IPS-18c (cell line): ENCODE measurements around the gene FIP1L1.
"Not testable (repeated sequence)": the region's sequence is repeated elsewhere in the genome, so short reads cannot be mapped to it uniquely, and the experiment has no call there.

Experiments
- H3K4me3 ChIP-seq: 2 replicates; pipeline ENCODE4 v1.7.0; 2013; ENCODE audit warnings: low read depth, mild to moderate bottlenecking, low read length, moderate library complexity; ENCODE audit not compliant: insufficient read depth
- H3K9me3 ChIP-seq: one replicate; pipeline ENCODE4 v1.6.1; 2013; ENCODE audit warnings: mild to moderate bottlenecking, low read length, moderate library complexity; ENCODE audit not compliant: control insufficient read depth, insufficient read depth

FIP1L1 gene, protein sequence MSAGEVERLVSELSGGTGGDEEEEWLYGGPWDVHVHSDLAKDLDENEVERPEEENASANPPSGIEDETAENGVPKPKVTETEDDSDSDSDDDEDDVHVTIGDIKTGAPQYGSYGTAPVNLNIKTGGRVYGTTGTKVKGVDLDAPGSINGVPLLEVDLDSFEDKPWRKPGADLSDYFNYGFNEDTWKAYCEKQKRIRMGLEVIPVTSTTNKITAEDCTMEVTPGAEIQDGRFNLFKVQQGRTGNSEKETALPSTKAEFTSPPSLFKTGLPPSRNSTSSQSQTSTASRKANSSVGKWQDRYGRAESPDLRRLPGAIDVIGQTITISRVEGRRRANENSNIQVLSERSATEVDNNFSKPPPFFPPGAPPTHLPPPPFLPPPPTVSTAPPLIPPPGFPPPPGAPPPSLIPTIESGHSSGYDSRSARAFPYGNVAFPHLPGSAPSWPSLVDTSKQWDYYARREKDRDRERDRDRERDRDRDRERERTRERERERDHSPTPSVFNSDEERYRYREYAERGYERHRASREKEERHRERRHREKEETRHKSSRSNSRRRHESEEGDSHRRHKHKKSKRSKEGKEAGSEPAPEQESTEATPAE

DNA sequence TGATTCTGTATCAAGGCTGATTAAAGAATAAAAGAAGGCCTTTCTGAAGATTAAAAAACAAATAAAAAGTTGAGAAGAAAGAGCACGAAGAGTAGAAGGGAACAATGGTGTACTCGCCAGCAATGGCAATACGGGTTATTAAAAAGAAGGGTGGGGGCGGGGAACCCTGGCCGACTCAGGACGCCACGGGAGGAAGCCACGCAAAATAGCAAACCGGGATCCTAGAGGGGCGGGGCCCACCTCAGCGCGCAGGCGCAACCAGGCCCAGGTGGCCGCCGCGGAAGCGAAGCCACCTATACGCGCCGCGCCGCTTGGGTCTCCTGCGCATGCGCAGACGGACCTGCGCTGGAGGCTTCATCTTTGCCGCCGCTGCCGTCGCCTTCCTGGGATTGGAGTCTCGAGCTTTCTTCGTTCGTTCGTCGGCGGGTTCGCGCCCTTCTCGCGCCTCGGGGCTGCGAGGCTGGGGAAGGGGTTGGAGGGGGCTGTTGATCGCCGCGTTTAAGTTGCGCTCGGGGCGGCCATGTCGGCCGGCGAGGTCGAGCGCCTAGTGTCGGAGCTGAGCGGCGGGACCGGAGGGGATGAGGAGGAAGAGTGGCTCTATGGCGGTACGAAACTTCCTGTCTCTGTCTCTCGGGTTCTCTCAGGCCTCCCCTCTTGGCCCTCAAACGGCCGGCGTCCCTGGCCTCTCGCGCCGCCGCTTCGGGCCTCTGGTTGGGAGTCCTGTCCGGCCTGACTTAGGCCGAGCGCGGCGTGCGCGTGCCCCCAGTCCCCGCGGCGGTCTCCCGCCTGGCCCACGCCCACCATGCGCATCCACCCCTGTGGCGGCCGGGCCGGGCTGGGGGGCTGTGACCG, at the start of gene FIP1L1:
Gene FIP1L1, plus strand, starts transcription at position 323 of the 852 bp plus-strand sequence. Its CDS starts 198 bp downstream, at position 521.
- H3K4me3 ChIP-seq, result peak within 1 kb of the TSS; percentile 95

GRCh38 chr4:53334916-53335315, 42.5 kb upstream of the FIP1L1 start:
- not testable (repeated sequence) for H3K4me3 ChIP-seq, H3K9me3 ChIP-seq

More for the DNA sequence above, at the start of gene FIP1L1:
- H3K9me3 ChIP-seq, result no peaks in the 10 kb centered on the region

DNA sequence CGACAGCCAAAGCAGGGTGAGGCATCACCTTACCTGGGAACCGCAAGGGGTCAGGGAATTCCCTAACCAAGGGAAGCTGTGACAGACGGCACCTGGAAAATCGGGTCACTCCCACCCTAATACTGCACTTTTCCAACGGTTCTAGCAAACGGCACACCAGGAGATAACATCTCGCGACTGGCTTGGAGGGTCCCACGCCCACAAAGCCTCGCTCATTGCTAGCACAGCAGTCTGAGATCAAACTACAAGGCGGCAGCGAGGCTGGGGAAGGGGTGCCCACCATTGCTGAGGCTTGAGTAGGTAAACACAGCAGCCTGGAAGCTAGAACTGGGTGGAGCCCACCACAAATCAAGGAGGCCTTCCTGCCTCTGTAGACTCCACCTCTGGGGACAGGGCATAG, 37.3 kb upstream of the FIP1L1 start:
- not testable (repeated sequence) for H3K4me3 ChIP-seq, H3K9me3 ChIP-seq

GRCh38 chr4:53346392-53346791, 31.0 kb upstream of the FIP1L1 start:
- H3K9me3 ChIP-seq, H3K4me3 ChIP-seq: not testable (repeated sequence)

DNA sequence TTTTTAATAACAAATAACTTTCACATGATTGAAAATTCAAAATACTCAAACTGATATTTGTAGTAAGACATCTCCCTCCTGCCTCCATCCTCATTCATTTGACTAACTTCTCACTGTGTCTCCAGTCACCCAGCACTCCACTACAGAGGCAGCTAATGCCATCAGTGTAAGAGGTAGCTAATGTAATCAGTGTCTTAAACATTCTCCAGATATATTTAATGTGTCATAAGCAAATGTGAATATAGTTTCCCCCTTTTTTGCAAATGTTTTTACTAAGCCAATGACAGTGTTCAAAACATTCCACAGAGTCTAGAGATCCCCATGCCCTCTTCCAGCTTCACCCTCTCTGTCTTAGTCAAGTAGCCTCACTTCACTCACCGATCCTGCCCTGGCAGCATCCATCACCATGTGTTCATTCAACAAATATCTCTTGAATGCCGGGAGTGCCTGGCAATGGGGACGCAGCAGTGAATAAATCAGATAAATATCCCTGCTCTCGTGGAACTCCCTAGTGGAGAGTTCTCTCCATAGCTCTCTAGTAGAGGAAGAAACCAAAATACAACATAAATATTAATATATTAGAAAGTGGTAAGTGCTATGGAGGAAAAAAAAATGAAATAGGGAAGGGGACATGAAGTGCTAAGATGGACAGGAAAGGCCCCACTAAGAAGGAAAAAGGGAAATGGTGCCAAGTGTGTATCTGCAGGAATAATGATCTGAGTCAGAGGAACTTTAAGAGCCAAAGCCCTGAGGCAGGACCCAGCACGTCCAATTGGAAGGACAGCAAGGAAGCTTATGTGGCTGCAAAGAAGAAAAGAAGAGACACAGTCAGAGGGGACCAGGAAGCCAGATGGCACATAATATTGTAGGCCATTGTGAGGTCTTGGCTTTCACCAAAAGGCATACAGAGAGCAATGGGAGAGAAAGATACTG, 30.3 kb upstream of the FIP1L1 start:
- no peaks in the 10 kb centered on the region for H3K9me3 ChIP-seq
- H3K4me3 ChIP-seq, result no peak overlapping the region

GRCh38 chr4:53348046-53348445, 29.4 kb upstream of the FIP1L1 start:
- H3K9me3 ChIP-seq, result no peaks in the 10 kb centered on the region
- H3K4me3 ChIP-seq, result no peak overlapping the region

DNA sequence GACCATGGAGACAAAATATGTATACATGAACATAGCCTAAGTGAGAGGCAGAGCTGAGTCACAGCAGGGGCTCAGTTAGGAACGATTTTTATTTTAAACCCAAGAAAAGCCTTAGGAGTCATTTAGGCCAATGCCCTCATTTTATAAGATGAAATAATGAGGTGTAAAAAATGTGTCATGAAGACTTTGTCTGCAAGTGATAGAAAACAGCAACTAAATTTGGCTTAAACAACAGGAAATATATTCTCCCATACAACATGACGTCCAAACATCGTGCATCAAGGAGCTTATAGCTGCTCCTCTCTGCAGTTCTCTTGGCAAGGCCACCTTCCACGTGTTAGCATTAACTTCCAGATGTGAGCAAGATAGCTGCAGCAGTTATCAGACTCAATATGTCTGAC, 28.4 kb upstream of the FIP1L1 start:
- H3K9me3 ChIP-seq, result no peaks in the 10 kb centered on the region
- no peak overlapping the region for H3K4me3 ChIP-seq

DNA sequence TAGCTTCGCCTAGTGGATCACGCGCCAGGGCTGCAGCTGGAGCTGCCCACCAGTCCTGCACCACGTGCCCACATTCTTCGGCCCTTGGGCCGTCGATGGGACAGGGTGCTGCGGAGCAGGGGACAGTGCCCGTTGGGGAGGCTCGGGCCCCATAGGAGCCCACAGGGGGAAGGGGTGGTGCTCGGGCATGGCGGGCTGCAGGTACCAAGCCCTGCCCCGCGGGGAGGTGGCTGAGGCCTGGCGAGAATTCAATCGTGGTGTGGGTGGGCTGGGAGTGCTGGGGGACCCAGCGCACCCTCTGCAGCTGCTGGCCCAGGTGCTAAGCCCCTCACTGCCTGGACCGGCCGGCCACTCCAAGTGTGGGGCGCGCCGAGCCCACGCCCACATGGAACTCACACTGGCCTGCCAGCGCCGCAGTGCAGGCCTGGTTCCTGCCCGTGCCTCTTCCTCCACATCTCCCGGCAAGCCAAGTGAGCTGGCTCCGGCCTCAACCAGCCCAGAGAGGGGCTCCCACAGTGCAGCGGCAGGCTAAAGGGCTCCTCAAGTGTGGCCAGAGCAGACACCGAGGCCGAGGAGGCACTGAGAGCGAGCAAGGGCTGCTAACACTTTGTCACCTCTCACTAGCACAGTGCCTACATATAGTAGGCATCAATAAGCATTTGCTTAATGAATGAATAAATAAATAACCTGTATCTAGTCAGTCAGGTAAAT, 23.3 kb upstream of the FIP1L1 start:
- Histone ChIP-seq H3K4me3 (no peak overlapping the region), H3K9me3 (no peaks in the 10 kb centered on the region)

- Histone ChIP-seq H3K4me3 (no peak overlapping the region), H3K9me3 (no peaks in the 10 kb centered on the region)
Observed at GRCh38 chr4:53355930-53356521, 21.4 kb upstream of the FIP1L1 start.

GRCh38 chr4:53361451-53361850, 16.0 kb upstream of the FIP1L1 start:
- Histone ChIP-seq H3K4me3 (no peak overlapping the region), H3K9me3 (no peaks in the 10 kb centered on the region)

DNA sequence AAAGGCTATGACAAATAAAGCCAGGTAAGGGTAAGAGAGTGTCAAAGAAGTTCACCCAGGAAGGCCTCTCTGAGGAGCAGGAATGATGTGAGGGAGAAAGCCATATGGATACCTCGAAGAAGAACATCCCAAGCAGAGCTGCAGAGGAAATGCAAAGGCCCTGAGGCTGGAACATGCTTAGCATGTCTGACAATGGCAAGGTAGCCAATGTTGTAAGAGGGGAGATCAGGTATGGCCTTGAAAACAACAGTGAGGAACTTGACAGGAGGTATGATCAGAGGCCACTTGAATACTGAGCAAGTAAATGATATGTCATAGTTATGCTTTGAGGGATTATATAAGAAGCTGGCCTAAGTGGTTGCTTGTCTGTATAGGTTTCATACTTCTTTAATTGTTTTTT, 15.3 kb upstream of the FIP1L1 start:
- Histone ChIP-seq H3K9me3 (no peaks in the 10 kb centered on the region), H3K4me3 (no peak overlapping the region)

GRCh38 chr4:53364624-53365023, 12.8 kb upstream of the FIP1L1 start:
- H3K4me3 ChIP-seq, result peak overlapping the region; percentile 78
- H3K9me3 ChIP-seq, result no peaks in the 10 kb centered on the region

GRCh38 chr4:53365121-53365485, 12.3 kb upstream of the FIP1L1 start:
- Histone ChIP-seq H3K9me3 (no peaks in the 10 kb centered on the region), H3K4me3 (peak overlapping the region; percentile 78)

GRCh38 chr4:53365486-53366300, 11.7 kb upstream of the FIP1L1 start, which contains the start of gene SCFD2:
Gene SCFD2, minus strand, starts transcription at chr4:53366061.
- H3K9me3 ChIP-seq, result no peaks in the 10 kb centered on the region
- H3K4me3 ChIP-seq, result peak within 1 kb of the TSS; percentile 78

DNA sequence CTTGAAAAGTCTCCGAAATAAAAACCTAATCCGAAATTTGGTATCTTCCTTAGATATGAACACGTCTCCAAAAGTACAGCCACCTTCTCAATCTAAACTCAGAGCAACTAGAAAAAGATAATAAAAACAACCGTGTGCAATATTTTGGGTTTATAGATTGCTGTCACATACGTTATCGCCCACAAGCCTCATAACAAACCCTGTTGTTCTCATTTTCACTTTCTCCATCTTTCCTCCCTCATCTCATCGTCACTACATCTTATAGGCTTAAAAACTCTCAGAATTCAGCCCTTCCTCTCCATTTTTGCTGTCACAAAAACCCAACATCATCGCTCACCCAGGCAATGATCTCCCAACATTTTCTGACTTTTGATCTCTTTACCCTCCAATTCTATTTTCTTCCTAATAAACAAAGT, 11.1 kb upstream of the FIP1L1 start:
- Histone ChIP-seq H3K9me3 (no peaks in the 10 kb centered on the region), H3K4me3 (peak overlapping the region; percentile 78; the same call in 1 of the 2 replicates)
